Measurements from ENCODE around the gene LRRC17. TPM values are rescaled to one million over a fixed set of nuclear protein-coding genes. Genes with fewer than 3 reads are reported as not detected.
"Not testable (repeated sequence)": the region's sequence is repeated elsewhere in the genome, so short reads cannot be mapped to it uniquely, and the experiment has no call there.

The LRRC17 gene
- total RNA-seq, 2 experiments from 2014 or later: 0.15 TPM; not detected in 1

DNA sequence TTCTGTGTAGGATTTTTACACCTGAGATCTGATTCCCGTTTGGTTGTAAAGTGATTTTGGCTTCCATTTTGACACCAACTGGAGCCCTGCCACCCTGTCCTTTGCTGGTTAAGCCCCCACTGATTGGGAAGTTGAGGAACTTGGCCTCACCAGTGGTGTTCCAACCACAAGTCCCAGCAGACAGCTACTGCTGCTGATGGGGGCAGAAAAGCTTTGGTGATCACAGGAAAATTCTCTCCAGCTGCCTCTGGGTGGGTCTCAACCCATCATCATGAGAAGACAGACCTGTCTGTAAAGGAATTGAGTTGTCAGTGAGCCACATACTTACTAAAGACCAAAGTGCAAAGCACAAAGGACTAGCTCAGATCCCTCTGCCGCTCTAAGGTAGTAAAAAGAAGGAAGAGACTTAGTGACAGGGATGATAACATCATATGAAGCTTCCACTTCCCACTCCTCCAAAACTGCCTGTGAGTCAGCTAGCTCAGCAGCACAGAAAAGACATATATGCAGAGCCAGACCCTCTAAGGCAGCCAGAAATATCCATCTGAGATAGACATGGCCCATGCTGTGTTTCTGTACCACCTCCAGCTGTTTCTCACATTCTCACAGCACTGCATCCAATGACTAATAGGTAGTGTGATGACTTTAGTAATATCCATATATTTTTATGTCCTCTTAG, 22.4 kb upstream of the LRRC17 start:
- Mint-ChIP-seq H3K9me3 (no peaks in the 10 kb centered on the region), H3K4me3 (no peak overlapping the region), H3K27me3 (no peaks in the 10 kb centered on the region), H3K4me1 (no peaks in the 10 kb centered on the region), H3K36me3 (ENCODE audit: low read depth) (no peaks in the 10 kb centered on the region), H3K27ac (no peak overlapping the region)
- ChIA-PET CTCF (interaction anchor here (0.5 kb wide), 1 partner anchor 172 kb away, joined by 5 read pairs; no protein-coding TSS in a partner anchor), POLR2A (no interaction called here)
- no peak for DNase-seq

DNA sequence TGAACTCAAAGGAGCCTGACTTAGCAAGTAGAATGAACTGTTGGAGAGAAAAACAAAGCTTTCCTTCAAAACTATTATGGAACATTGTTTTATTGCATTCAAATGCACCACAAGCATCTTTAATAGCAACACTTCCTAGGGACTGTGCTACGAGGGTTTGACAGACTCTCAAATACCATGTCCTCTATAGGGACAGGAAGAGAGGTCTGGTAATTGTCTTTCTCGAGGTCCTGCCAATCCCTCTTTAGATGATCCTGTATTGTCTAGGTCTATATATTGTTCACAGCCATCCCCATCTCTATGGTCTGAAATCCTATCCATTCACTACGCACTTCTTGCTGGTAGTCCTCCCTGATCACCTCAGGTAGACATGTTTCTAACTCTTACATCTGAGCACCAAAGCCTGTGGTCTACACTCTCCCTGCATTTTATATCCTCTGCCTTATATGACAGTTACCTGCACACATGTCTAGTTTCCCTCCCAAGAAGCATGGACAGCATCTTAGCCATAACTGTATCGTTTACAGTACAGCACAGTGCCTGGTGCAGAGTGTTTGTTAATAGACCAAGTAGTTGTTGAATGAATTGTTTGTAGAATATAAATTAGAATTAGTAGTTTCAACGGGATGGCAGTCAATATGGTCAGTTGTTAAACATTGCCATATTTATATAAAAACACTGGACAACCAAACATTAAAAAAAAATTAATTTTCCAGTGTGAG, 21.7 kb upstream of the LRRC17 start:
- ChIA-PET POLR2A (no interaction called here), CTCF (no interaction called here)
- H3K36me3 Mint-ChIP-seq (ENCODE audit: low read depth): no peaks in the 10 kb centered on the region
- no peak overlapping the region for H3K27ac Mint-ChIP-seq
- H3K27me3 Mint-ChIP-seq: no peaks in the 10 kb centered on the region
- DNase-seq: no peak
- H3K9me3 Mint-ChIP-seq: no peaks in the 10 kb centered on the region
- no peak overlapping the region for H3K4me3 Mint-ChIP-seq
- no peaks in the 10 kb centered on the region for H3K4me1 Mint-ChIP-seq

DNA sequence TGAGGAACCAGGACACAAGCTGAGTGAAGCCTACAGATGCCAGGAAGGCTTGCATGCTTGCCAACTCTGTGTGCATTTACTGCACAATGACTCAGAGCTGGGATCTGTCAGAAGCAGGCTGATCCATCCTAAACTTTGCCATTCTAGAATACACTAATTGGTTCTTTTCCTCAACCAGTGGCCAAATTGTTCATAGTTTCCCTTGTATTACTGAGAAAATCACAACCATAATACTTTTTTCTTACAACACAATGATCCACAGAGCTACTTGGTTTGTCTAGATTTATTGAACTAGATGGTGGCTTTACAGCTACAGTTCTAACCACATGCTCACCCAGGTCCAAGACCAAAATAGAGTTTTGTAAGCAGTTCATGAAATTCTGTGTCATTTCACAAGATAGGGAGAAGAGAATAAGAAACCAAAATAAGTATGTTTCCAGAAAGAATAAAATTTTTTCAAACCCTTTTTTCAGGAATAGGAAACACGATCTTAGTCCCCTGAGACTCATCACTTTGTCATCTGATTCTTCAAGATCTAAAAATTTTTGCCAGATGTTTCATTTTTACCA, 21.0 kb upstream of the LRRC17 start:
- Mint-ChIP-seq H3K9me3 (no peaks in the 10 kb centered on the region), H3K27ac (no peak overlapping the region), H3K4me1 (no peaks in the 10 kb centered on the region), H3K36me3 (ENCODE audit: low read depth) (no peaks in the 10 kb centered on the region), H3K4me3 (no peak overlapping the region), H3K27me3 (no peaks in the 10 kb centered on the region)
- ChIA-PET POLR2A (no interaction called here), CTCF (no interaction called here)
- DNase-seq: no peak

DNA sequence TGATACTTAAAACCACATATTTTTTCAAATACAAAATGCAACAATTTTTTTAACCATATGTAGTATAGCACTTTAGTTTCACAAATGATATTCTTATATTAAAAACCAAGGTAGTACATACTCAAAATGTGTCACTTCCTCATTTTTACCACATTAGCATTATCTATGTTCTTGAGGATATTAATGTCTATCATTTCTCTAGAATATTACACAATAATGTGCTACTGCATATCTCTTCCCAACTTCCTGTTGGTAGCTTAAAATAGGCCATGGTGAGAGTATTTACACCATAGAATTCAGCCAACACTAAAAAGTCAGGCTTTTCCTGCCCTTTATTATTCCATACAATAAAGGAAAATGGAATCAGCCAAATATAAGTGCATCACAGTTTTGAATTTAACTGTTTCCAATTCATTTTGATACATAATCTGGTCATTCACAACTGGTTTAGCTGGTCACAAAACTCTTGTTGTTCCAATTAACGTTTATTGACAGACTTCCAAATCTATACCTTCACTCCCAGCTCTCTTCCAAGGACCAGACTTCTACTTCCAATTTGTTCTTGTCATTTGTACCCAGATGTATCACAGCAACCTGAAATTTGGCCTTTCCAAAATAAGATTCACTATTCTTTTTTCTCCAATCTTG, 20.0 kb upstream of the LRRC17 start:
- ChIA-PET CTCF (no interaction called here), POLR2A (no interaction called here)
- DNase-seq: no peak
- Mint-ChIP-seq H3K9me3 (no peaks in the 10 kb centered on the region), H3K27ac (no peak overlapping the region), H3K27me3 (no peaks in the 10 kb centered on the region), H3K36me3 (ENCODE audit: low read depth) (no peaks in the 10 kb centered on the region), H3K4me3 (no peak overlapping the region), H3K4me1 (no peaks in the 10 kb centered on the region)

DNA sequence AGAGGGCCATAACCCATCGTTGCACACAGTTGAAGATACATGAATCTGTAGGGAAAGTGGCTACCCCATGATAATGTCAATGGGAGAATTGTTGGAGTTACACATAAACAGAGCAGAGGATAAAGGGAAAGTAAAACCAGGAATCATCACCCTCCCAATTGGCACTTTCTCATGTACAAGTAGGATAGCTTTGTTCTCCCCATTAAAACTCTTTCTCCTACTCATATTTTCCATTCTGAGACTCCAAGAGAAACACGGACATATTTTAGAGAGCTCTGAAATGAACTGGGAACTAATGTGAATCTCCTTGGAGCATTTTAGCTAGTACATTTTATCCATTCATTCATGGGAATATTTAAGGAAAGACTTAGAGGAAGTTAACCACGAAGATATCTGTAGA, 17.2 kb upstream of the LRRC17 start:
- H3K4me1 Mint-ChIP-seq: no peaks in the 10 kb centered on the region
- H3K9me3 Mint-ChIP-seq: no peaks in the 10 kb centered on the region
- H3K27ac Mint-ChIP-seq: no peak overlapping the region
- H3K4me3 Mint-ChIP-seq: no peak overlapping the region
- H3K27me3 Mint-ChIP-seq: no peaks in the 10 kb centered on the region
- DNase-seq: no peak
- ChIA-PET POLR2A (no interaction called here), CTCF (no interaction called here)
- no peaks in the 10 kb centered on the region for H3K36me3 Mint-ChIP-seq (ENCODE audit: low read depth)

DNA sequence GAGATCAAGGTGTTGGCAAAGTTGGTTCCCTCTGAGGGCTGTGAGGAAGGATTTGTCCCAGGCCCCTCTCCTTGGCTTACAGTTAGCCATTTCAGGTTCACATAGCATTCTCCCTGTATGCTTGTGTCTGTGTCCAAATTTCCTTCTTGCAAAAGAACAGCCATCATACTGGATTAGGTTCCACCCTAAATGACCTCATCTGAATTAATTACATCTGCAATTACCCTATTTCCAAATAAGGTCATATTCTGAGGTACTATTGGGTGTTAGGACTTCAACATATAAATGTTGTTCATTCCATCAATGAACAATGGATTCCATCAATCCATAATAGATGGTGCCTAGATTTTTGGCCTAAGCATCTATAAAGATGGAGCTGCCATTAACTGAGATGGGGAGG, 16.2 kb upstream of the LRRC17 start:
- DNase-seq: no peak
- Mint-ChIP-seq H3K4me3 (no peak overlapping the region), H3K27me3 (peaks cover 2% of the 10 kb centered on the region), H3K4me1 (no peaks in the 10 kb centered on the region), H3K27ac (no peak overlapping the region), H3K36me3 (ENCODE audit: low read depth) (no peaks in the 10 kb centered on the region), H3K9me3 (no peaks in the 10 kb centered on the region)
- POLR2A ChIA-PET: no interaction called here
- CTCF ChIA-PET: no interaction called here

DNA sequence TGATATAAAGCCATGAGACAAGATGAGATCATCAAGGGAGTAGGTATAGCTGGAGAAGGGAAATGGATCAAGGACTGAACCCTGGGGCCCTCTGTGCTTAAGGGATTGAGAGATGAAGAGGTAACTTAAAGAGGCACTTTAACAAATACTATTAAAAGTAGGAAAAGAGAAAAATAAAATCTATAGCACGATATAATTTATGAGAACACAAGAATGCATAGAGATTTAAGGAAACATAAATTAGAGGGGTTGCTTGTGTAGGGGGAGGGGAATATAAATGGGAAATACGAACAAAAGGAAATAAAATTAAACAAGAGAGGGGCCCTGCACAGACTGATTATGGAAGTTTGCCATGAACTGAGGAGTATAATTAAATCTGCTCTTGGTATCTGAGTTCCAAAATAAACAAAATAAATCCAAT, 15.6 kb upstream of the LRRC17 start:
- no peak overlapping the region for H3K4me3 Mint-ChIP-seq
- no peaks in the 10 kb centered on the region for H3K36me3 Mint-ChIP-seq (ENCODE audit: low read depth)
- DNase-seq: no peak
- H3K9me3 Mint-ChIP-seq: no peaks in the 10 kb centered on the region
- peaks cover 4% of the 10 kb centered on the region for H3K27me3 Mint-ChIP-seq
- no peaks in the 10 kb centered on the region for H3K4me1 Mint-ChIP-seq
- POLR2A ChIA-PET: no interaction called here
- CTCF ChIA-PET: no interaction called here
- no peak overlapping the region for H3K27ac Mint-ChIP-seq

DNA sequence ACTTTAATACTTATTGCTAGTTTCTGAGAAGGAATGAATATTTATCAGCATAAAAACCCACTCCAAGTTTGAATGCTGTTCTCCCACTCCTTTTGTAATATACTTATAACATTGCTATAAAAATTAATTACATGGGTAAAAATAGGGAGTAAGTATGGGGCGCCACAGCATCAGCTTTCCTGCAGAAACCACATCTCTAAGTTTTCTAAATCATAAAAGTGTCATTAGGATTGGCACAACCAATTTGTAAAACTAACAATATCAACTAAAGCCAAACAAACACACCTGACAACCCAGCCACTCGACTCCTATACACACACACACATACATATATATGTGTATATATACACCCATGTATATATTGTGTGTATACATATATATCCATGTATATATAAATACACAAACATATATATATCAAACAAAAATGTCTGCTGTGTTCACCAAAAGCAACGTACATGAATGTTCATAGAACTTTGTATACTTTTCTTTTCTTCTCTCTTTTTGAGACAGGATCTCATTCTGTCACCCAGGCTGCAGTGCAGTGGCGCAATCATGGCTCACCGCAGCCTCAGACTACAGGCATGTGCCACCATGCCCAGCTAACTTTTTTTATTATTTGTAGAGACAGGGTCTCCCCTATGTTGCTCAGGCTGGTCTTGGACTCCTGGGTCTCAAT, 14.8 kb upstream of the LRRC17 start:
- no peak for DNase-seq
- no peak overlapping the region for H3K4me3 Mint-ChIP-seq
- H3K4me1 Mint-ChIP-seq: no peaks in the 10 kb centered on the region
- ChIA-PET POLR2A (no interaction called here), CTCF (no interaction called here)
- H3K9me3 Mint-ChIP-seq: no peaks in the 10 kb centered on the region
- H3K27ac Mint-ChIP-seq: no peak overlapping the region
- peaks cover 10% of the 10 kb centered on the region for H3K27me3 Mint-ChIP-seq
- no peaks in the 10 kb centered on the region for H3K36me3 Mint-ChIP-seq (ENCODE audit: low read depth)

DNA sequence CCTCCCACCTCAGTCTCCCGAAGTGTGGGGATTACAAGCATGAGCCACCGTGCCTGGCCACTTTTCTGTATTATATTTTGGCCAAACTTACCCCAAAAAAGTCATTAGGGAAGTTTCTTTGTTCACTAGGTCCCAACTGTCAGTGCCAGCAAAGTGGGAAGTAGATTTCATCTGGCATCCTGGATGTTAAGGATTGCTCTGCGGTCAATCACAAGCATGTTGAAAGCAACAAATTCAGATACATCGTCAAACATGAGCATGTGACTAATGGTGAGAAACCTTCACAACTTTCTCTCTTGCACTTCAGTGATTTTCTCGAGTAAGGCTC, 14.3 kb upstream of the LRRC17 start:
- H3K27me3 Mint-ChIP-seq: peaks cover 12% of the 10 kb centered on the region
- H3K36me3 Mint-ChIP-seq (ENCODE audit: low read depth): no peaks in the 10 kb centered on the region
- DNase-seq: no peak
- no peak overlapping the region for H3K27ac Mint-ChIP-seq
- no peaks in the 10 kb centered on the region for H3K4me1 Mint-ChIP-seq
- POLR2A ChIA-PET: no interaction called here
- H3K9me3 Mint-ChIP-seq: no peaks in the 10 kb centered on the region
- no peak overlapping the region for H3K4me3 Mint-ChIP-seq
- CTCF ChIA-PET: no interaction called here

DNA sequence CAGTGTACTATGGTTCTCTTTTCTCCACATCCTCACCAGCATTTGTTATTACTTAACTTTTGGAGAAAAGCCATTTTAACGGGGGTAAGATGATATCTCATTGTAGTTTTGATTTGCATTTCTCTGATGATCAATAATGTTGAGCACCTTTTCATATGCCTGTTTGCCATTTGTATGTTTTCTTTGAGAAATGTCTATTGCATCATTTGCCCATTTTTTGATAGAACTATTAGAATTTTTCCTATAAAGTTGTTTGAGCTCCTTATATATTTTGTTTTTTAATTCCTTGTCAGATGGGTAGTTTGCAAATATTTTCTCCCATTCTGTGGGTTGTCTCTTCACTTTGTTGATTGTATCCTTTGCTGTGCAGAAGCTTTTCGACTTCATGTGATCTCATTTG, 10.7 kb upstream of the LRRC17 start:
- H3K9me3 Mint-ChIP-seq: peaks cover 10% of the 10 kb centered on the region
- CTCF ChIA-PET; POLR2A ChIA-PET; H3K4me1 Mint-ChIP-seq; H3K4me3 Mint-ChIP-seq; H3K27ac Mint-ChIP-seq; H3K36me3 Mint-ChIP-seq (ENCODE audit: low read depth); DNase-seq: not testable (repeated sequence)
- peaks cover 21% of the 10 kb centered on the region for H3K27me3 Mint-ChIP-seq

DNA sequence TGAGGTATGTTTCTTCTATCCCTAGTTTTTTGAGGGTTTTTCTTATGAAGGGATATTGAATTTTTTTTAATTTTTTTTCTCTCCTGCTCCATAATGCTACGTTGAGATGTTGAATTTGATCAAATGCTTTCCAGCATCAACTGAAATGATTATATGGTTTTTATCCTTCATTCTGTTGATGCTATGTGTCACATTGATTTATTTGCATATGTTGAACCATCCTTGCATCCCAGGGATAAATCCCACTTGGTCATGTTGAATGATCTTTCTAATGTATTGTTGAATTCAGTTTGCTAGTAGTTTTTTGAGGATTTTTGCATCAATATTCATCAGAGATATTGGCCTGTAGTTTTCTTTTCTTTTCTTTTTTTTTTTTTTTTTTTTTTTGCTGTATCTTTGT, 9.2 kb upstream of the LRRC17 start:
- H3K27me3 Mint-ChIP-seq: peaks cover 21% of the 10 kb centered on the region
- CTCF ChIA-PET; DNase-seq; POLR2A ChIA-PET; H3K36me3 Mint-ChIP-seq (ENCODE audit: low read depth); H3K27ac Mint-ChIP-seq; H3K4me1 Mint-ChIP-seq; H3K4me3 Mint-ChIP-seq: not testable (repeated sequence)
- H3K9me3 Mint-ChIP-seq: peaks cover 14% of the 10 kb centered on the region

DNA sequence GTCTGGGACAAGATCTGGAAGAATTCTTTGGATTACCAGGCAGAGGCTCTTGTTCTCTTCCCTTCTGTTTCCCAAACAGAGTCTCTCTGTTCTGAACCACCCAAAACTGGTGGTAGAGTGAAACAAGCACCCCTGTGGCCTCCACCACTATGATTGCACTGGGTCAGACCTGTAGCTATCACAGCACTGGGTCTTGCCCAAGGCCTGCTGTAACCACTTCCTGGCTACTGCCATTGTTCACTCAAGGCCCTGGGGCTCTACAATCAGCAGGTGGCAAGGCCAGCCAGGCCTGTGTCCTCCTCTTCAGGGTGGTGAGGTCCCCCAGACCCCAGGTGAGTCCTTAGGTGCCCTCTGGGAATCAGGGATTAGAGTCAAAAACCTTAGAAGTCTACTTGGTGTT, 4.1 kb upstream of the LRRC17 start:
- Mint-ChIP-seq H3K9me3 (peaks cover 14% of the 10 kb centered on the region), H3K27ac (no peak overlapping the region), H3K27me3 (peaks cover 9% of the 10 kb centered on the region), H3K4me3 (no peak overlapping the region), H3K36me3 (ENCODE audit: low read depth) (no peaks in the 10 kb centered on the region), H3K4me1 (no peaks in the 10 kb centered on the region)
- CTCF ChIA-PET: interaction anchor here (0.8 kb wide), 1 partner anchor 153 kb away, joined by 5 read pairs; no protein-coding TSS in a partner anchor
- DNase-seq: no peak
- POLR2A ChIA-PET: no interaction called here

DNA sequence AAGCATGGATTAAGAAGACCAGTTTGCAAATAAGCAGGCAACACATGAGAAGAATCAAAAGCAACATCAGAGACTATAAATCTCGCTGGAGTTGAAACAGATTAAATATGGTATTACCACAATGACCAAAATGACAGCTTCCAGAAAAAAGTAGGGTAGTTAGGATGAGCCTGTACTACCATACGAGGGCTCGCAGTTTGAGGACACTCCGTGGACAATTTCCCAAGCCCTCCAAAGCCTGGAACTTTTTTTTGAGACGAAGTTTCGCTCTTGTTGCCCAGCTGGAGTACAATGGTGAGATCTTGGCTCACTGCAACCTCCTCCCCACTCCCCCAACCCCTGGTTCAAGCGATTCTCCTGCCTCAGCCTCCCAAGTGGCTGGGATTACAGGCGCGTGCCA, 1.0 kb downstream of the LRRC17 start:
- no peaks in the 10 kb centered on the region for H3K9me3 Mint-ChIP-seq
- no peaks in the 10 kb centered on the region for H3K36me3 Mint-ChIP-seq (ENCODE audit: low read depth)
- H3K27me3 Mint-ChIP-seq: peaks cover 2% of the 10 kb centered on the region
- ChIA-PET POLR2A (no interaction called here), CTCF (no interaction called here)
- H3K27ac Mint-ChIP-seq: no peak overlapping the region
- no peaks in the 10 kb centered on the region for H3K4me1 Mint-ChIP-seq
- no peak for DNase-seq
- no peak overlapping the region for H3K4me3 Mint-ChIP-seq
